ENCODE data around the gene ACOT7.

DNA sequence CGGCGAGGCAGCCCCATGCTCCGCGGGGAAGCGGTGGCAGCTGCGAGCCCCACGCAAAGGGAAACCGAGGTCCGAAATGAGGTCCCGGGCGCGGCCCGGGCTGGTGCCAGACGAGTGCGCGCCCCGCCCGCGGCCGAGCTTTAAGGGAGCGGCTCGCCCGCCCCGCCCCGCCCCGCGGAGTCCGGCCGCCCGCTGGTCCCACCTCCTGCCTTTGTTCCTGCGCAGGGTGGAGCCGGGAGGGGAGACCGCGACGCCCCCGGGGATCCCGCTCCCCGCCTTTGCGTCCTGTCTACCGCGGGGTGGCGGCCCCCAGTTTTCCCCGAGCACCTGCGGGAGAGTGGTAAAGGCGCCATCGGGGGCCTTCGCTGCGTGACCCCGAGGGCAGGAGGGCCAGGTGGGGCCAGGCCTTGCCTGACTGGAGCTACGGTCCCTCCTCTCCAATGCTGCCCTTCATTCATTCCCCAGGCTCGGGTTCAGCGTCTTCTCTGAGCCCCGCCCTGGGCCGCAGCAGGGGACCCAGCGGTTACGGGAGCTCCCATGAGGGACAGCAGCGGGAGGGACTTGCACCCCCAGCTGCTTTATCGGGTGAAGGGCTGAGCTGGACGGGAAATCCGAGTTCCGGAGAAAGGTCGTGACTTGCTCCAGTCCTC lies 26.4 kb upstream of the ACOT7 start, which contains the start of gene HES2:
- no peak for TF ChIP-seq CTCF (conservative IDR thresholded peaks at IDR 0.05; ENCODE audit: low read length)
- TF ChIP-seq EZH2phosphoT487 (IDR thresholded peaks at IDR 0.05; ENCODE audit: borderline replicate concordance) = no peak

Data from Loucy (cell line).